DND-41 (cell line): ENCODE data around the gene ATF4.

Experiments
- ATAC-seq: fragments of 200-7000 bp; cut with Tn5 transposase; 3 replicates; pipeline ENCODE4 v1.9.1; 2021; ENCODE audit warnings: low read depth; ENCODE audit not compliant: insufficient read depth
- DNase-seq: peaks from one replicate; pipeline ENCODE4 v3.0.0-alpha.2; 2020
- H2AFZ ChIP-seq: 2 replicates; pipeline ENCODE4 v1.6.0; 2012; ENCODE audit warnings: low read depth, low read length
- H3K27ac ChIP-seq: 2 replicates; pipeline ENCODE4 v1.5.1; 2012; ENCODE audit warnings: low read length, inconsistent platforms
- H3K27me3 ChIP-seq: fragments of 200-600 bp; sonication (generic); 2 replicates; pipeline ENCODE4 v1.6.0; 2012; ENCODE audit warnings: low read length, mild to moderate bottlenecking, inconsistent platforms; ENCODE audit not compliant: insufficient read depth, poor library complexity
- H3K36me3 ChIP-seq: 2 replicates; pipeline ENCODE4 v1.5.1; 2012; ENCODE audit warnings: low read length, inconsistent platforms; ENCODE audit not compliant: insufficient read depth
- H3K4me1 ChIP-seq: 2 replicates; pipeline ENCODE4 v1.5.1; 2012; ENCODE audit warnings: mild to moderate bottlenecking, low read length; ENCODE audit not compliant: insufficient read depth
- H3K4me2 ChIP-seq: 2 replicates; pipeline ENCODE4 v1.6.0; 2012; ENCODE audit warnings: mild to moderate bottlenecking, moderate library complexity, low read length, inconsistent platforms; ENCODE audit not compliant: insufficient read depth
- H3K4me3 ChIP-seq, 2 experiments: fragments of 200-600 bp in 1 of 2; shearing (Covaris generic) in 1 of 2; 2 replicates each; pipeline ENCODE4 v1.5.1; 2012 to 2016; ENCODE audit warnings: inconsistent platforms in 2 of 2, low read length in 2 of 2, mild to moderate bottlenecking in 2 of 2, low read depth in 1 of 2, moderate library complexity in 1 of 2
- H3K79me2 ChIP-seq: 2 replicates; pipeline ENCODE4 v1.6.0; 2012; ENCODE audit warnings: low read length, inconsistent platforms; ENCODE audit not compliant: insufficient read depth
- H3K9ac ChIP-seq: 2 replicates; pipeline ENCODE4 v1.6.0; 2012; ENCODE audit warnings: low read depth, mild to moderate bottlenecking, inconsistent platforms, low read length, moderate library complexity
- H3K9me3 ChIP-seq: 2 replicates; pipeline ENCODE4 v1.5.1; 2012; ENCODE audit warnings: low read length, moderate library complexity, mild to moderate bottlenecking, inconsistent platforms; ENCODE audit not compliant: insufficient read depth, severe bottlenecking
- H4K20me1 ChIP-seq: 2 replicates; pipeline ENCODE4 v1.6.0; 2012; ENCODE audit warnings: low read length; ENCODE audit not compliant: insufficient read depth
- EZH2 ChIP-seq: IDR thresholded peaks from 3 replicates; pipeline ENCODE4 v1.6.1; 2012; ENCODE audit warnings: borderline replicate concordance, low read depth, mild to moderate bottlenecking, moderate library complexity, low read length, inconsistent platforms; ENCODE audit not compliant: severe bottlenecking
- TF ChIP-seq, protein P1 (sequence below): IDR thresholded peaks from 2 replicates; pipeline ENCODE4 v1.5.1; 2012; ENCODE audit warnings: borderline replicate concordance, low read length, moderate library complexity, mild to moderate bottlenecking; ENCODE audit not compliant: poor library complexity, severe bottlenecking; ENCODE audit errors: extremely low read depth

Gene ATF4

DNA sequence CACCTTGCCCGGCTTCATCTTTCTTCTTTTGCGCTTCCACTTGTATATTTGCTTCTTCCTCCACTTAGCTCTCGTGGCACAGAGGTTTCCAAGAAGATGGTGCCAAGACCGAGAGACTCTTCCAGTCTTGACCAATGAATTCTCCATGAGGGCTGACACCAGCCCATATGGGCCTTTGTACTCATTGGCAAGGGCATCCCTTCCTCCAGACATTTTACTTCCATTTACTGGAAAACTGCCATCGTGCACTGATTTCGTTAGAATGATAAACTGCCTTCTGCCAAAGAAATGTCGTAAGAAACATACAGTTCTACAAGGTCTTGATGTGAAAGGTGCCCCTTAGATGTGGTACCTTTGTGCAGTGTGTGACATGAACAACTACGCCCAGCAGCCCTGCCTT, 22.9 kb upstream of the ATF4 start:
- H3K27me3 ChIP-seq: no peaks in the 10 kb centered on the region

GRCh38 chr22:39498368-39498767, 22.0 kb upstream of the ATF4 start:
- H3K36me3 ChIP-seq: peaks cover 1% of the 10 kb centered on the region
- no peaks in the 10 kb centered on the region for H3K9me3 ChIP-seq
- H3K27me3 ChIP-seq: no peaks in the 10 kb centered on the region
- peaks cover 15% of the 10 kb centered on the region for H3K4me1 ChIP-seq
- peaks cover 12% of the 10 kb centered on the region for H3K79me2 ChIP-seq
- H2AFZ ChIP-seq: no peak overlapping the region
- ATAC-seq (no peak), DNase-seq (no peak)
- H3K4me2 ChIP-seq: no peak overlapping the region
- no peak overlapping the region for H3K4me3 ChIP-seq
- no peak overlapping the region for H3K9ac ChIP-seq
- TF ChIP-seq, protein P1, sequence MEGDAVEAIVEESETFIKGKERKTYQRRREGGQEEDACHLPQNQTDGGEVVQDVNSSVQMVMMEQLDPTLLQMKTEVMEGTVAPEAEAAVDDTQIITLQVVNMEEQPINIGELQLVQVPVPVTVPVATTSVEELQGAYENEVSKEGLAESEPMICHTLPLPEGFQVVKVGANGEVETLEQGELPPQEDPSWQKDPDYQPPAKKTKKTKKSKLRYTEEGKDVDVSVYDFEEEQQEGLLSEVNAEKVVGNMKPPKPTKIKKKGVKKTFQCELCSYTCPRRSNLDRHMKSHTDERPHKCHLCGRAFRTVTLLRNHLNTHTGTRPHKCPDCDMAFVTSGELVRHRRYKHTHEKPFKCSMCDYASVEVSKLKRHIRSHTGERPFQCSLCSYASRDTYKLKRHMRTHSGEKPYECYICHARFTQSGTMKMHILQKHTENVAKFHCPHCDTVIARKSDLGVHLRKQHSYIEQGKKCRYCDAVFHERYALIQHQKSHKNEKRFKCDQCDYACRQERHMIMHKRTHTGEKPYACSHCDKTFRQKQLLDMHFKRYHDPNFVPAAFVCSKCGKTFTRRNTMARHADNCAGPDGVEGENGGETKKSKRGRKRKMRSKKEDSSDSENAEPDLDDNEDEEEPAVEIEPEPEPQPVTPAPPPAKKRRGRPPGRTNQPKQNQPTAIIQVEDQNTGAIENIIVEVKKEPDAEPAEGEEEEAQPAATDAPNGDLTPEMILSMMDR: no peak
- no peak for TF ChIP-seq EZH2
- H3K27ac ChIP-seq: no peak overlapping the region
- H4K20me1 ChIP-seq: peaks cover 5% of the 10 kb centered on the region; the same call in 1 of the 2 replicates

More for the DNA sequence above, 22.9 kb upstream of the ATF4 start:
- Histone ChIP-seq H3K4me1 (peaks cover 9% of the 10 kb centered on the region), H4K20me1 (no peaks in the 10 kb centered on the region), H3K36me3 (no peaks in the 10 kb centered on the region; the same call in 1 of the 2 replicates), H3K4me3 (no peak overlapping the region), H3K79me2 (peaks cover 3% of the 10 kb centered on the region), H2AFZ (no peak overlapping the region), H3K9ac (no peak overlapping the region), H3K27ac (no peak overlapping the region), H3K4me2 (no peak overlapping the region), H3K9me3 (no peaks in the 10 kb centered on the region)
- ATAC-seq (no peak), DNase-seq (no peak)
- TF ChIP-seq EZH2: no peak
- TF ChIP-seq, protein P1: no peak

GRCh38 chr22:39498802-39499201, 21.6 kb upstream of the ATF4 start:
- Histone ChIP-seq H2AFZ (no peak overlapping the region), H3K27ac (no peak overlapping the region), H3K9ac (no peak overlapping the region), H3K4me2 (no peak overlapping the region), H3K4me3 (no peak overlapping the region), H3K79me2 (peaks cover 17% of the 10 kb centered on the region), H3K4me1 (peaks cover 19% of the 10 kb centered on the region), H3K27me3 (no peaks in the 10 kb centered on the region), H3K36me3 (peaks cover 6% of the 10 kb centered on the region), H3K9me3 (no peaks in the 10 kb centered on the region), H4K20me1 (peaks cover 10% of the 10 kb centered on the region; the same call in 1 of the 2 replicates)
- no peak for TF ChIP-seq EZH2
- TF ChIP-seq, protein P1: no peak
- no peak for ATAC-seq
- DNase-seq: no peak

- Histone ChIP-seq H4K20me1 (peaks cover 16% of the 10 kb centered on the region; the same call in 1 of the 2 replicates), H2AFZ (no peak overlapping the region), H3K27me3 (no peaks in the 10 kb centered on the region), H3K79me2 (peaks cover 30% of the 10 kb centered on the region), H3K9me3 (no peaks in the 10 kb centered on the region), H3K9ac (no peak overlapping the region), H3K4me1 (peaks cover 29% of the 10 kb centered on the region), H3K4me3 (no peak overlapping the region), H3K36me3 (peaks cover 19% of the 10 kb centered on the region), H3K27ac (no peak overlapping the region), H3K4me2 (no peak overlapping the region)
- no peak for TF ChIP-seq EZH2
- TF ChIP-seq, protein P1: no peak
- DNase-seq: no peak
- no peak for ATAC-seq
Measured at GRCh38 chr22:39500101-39500500, 20.3 kb upstream of the ATF4 start.
